Body of pancreas (tissue), 4 donors: ENCODE measurements around the gene ZNF236.

ENCODE experiments used
- CTCF ChIP-seq, 7 experiments: fragments of 450-650 bp in 4 of 7; fragments of 200-600 bp in 3 of 7; sonication (generic) in 3 of 7; IDR thresholded peaks; one replicate each; pipeline ENCODE4 v1.5.1; 2016 to 2019; ENCODE audit warnings: antibody characterized with exemption in 7 of 7
- POLR2A ChIP-seq, 3 donors: fragments of 450-650 bp; IDR thresholded peaks; one replicate each; pipeline ENCODE4 v1.6.1; 2016; ENCODE audit warnings: antibody characterized with exemption in 3 of 3, mild to moderate bottlenecking in 2 of 3

- TF ChIP-seq CTCF (IDR thresholded peaks at IDR 0.05): no peak
- TF ChIP-seq POLR2A (IDR thresholded peaks at IDR 0.05): no peak
These were observed 114.5 kb downstream of the ZNF236 start for GRCh38 chr18:76936877-76937276.
